WERI-Rb-1 (cell line): ENCODE measurements around the gene TPSAB1.
"Not testable (repeated sequence)": the region's sequence is repeated elsewhere in the genome, so short reads cannot be mapped to it uniquely, and the experiment has no call there.

ENCODE experiments used
- DNase-seq: peaks from one replicate; pipeline ENCODE4 v3.0.0-alpha.2; 2020
- H3K27ac ChIP-seq: fragments of 250-450 bp; sonication (Bioruptor Pico); 2 replicates; pipeline ENCODE4 v1.5.1; 2020; ENCODE audit warnings: mild to moderate bottlenecking, moderate library complexity
- H3K27me3 ChIP-seq: fragments of 250-450 bp; sonication (Bioruptor Pico); 2 replicates; pipeline ENCODE4 v1.5.1; 2021; ENCODE audit warnings: mild to moderate bottlenecking, low read depth, moderate library complexity; ENCODE audit not compliant: insufficient read depth, severe bottlenecking
- H3K36me3 ChIP-seq: fragments of 250-450 bp; sonication (Bioruptor Pico); 2 replicates; pipeline ENCODE4 v1.5.1; 2020; ENCODE audit warnings: mild to moderate bottlenecking, moderate library complexity
- H3K4me3 ChIP-seq: 2 replicates; pipeline ENCODE4 v1.5.1; 2011; ENCODE audit warnings: low read depth, mild to moderate bottlenecking, control low read depth, low read length
- H3K9me3 ChIP-seq: fragments of 250-450 bp; sonication (Bioruptor Pico); 2 replicates; pipeline ENCODE4 v1.5.1; 2021; ENCODE audit warnings: mild to moderate bottlenecking, moderate library complexity; ENCODE audit not compliant: severe bottlenecking
- TF ChIP-seq, protein P1 (sequence below): IDR thresholded peaks from 2 replicates; pipeline ENCODE4 v1.5.1; 2011; ENCODE audit warnings: low read depth, mild to moderate bottlenecking, control low read depth, inconsistent platforms, low read length

Gene TPSAB1

DNA sequence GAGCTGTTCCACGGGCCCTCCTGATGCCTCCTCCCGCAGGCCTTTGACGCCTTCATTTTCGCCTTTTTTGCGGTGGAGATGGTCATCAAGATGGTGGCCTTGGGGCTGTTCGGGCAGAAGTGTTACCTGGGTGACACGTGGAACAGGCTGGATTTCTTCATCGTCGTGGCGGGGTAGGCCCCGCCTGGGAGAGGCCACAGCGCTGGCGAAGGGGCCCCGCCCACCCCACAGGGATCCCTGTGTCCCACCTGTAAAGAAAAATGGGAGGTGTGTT lies 45.2 kb upstream of the TPSAB1 start:
- Histone ChIP-seq H3K36me3 (peaks cover 17% of the 10 kb centered on the region), H3K4me3 (no peak overlapping the region), H3K9me3 (no peaks in the 10 kb centered on the region), H3K27me3 (no peaks in the 10 kb centered on the region), H3K27ac (no peak overlapping the region)
- TF ChIP-seq, protein P1, sequence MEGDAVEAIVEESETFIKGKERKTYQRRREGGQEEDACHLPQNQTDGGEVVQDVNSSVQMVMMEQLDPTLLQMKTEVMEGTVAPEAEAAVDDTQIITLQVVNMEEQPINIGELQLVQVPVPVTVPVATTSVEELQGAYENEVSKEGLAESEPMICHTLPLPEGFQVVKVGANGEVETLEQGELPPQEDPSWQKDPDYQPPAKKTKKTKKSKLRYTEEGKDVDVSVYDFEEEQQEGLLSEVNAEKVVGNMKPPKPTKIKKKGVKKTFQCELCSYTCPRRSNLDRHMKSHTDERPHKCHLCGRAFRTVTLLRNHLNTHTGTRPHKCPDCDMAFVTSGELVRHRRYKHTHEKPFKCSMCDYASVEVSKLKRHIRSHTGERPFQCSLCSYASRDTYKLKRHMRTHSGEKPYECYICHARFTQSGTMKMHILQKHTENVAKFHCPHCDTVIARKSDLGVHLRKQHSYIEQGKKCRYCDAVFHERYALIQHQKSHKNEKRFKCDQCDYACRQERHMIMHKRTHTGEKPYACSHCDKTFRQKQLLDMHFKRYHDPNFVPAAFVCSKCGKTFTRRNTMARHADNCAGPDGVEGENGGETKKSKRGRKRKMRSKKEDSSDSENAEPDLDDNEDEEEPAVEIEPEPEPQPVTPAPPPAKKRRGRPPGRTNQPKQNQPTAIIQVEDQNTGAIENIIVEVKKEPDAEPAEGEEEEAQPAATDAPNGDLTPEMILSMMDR: no peak
- no peak for DNase-seq

DNA sequence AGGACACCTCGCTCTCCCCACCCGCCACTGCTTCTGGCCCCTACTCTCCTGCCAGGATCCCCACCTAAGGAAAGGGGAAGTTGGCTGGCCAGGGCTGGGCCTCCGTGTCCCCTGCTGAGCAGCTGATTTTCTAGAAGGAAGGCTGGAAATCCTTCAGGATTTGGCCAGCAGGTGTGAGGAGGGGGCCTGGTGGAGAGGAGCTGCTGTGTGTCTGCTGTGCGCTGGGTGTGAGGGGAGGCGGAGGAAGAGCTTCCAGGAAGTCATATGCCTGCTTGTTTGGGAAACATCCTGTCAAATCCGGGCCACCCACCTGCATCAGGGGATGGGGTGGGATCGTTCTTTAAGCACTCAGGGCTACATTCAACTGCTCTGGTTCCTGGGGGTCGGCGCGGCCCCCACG lies 44.0 kb upstream of the TPSAB1 start:
- no peak overlapping the region for H3K27ac ChIP-seq
- no peaks in the 10 kb centered on the region for H3K27me3 ChIP-seq
- peaks cover 29% of the 10 kb centered on the region for H3K36me3 ChIP-seq
- DNase-seq: no peak
- H3K9me3 ChIP-seq: no peaks in the 10 kb centered on the region
- TF ChIP-seq, protein P1: no peak
- H3K4me3 ChIP-seq: no peak overlapping the region

DNA sequence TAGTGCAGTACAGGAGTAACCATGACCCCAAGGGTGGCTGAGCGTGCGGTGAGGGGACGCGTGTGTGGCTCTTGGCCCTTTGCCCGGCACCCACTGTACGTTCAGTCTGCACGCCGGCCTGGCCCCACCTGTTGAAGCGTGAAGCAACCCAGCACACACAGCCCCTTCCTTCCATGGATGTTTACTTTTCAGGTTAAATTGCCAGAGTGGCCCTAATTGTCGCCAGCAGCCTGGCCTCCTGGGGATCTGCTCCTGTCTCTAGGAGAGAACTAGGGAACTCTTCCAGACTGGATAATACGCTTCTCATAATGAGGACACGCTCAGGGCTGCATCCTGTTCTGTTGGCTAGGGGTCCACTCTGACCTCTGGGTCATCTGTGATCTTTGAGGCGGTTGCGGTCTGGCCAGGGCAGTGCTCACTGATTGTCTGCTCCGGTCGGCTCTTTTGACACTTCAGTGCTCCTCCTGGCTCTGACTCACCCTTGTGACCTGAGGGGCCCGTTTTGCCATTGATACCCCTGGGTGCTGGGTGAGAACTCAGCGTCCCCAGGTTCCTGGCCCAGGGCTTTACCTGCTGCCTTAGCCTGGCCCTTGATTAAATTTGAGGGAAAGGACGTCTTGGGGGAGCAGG lies 43.2 kb upstream of the TPSAB1 start:
- Histone ChIP-seq H3K27ac (no peak overlapping the region), H3K9me3 (no peaks in the 10 kb centered on the region), H3K27me3 (no peaks in the 10 kb centered on the region), H3K4me3 (no peak overlapping the region), H3K36me3 (peaks cover 38% of the 10 kb centered on the region)
- DNase-seq: no peak
- TF ChIP-seq, protein P1: no peak

DNA sequence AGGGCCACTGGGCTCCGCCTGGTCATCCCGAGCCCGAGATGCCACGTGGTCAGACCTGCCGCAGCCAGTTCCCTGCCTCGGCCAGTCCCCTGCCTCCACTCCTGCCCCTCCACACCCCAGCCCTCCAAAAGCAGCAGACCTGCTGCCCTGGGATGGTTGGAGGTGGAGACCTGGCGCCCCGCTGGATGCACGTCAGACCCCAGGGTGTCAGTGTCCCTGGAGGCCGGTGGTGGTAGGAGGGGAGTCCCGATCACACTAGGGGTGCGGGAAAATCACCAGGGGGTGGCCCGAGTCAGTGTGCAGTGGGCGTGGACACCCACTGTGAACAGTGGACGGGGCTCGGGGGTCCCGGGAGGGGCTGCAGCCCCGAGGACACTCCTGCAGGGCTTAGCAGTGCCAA lies 42.3 kb upstream of the TPSAB1 start:
- TF ChIP-seq, protein P1: no peak

DNA sequence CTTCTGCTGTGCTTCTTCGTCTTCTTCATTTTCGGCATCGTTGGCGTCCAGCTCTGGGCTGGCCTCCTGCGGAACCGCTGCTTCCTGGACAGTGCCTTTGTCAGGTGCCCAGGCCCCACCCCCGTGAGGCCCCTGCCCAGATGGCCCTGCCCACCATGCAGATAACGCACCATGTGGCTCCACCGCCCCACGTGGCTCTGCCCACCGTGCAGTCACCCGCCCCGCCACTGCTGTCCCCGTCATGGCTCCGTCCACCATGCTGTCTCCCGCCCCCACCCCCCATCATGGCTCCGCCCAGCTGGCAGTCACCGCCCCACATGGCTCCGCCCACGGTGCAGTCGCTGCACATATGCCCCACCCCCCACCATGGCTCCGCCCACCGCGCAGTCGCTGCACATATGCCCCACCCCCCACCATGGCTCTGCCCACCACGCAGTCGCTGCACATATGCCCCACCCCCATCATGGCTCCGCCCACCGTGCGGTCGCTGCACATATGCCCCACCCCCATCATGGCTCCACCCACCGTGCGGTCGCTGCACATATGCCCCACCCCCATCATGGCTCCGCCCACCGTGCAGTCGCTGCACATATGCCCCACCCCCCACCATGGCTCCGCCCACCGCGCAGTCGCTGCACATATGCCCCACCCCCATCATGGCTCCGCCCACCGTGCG lies 41.7 kb upstream of the TPSAB1 start:
- DNase-seq, H3K4me3 ChIP-seq: not testable (repeated sequence)

More for the DNA sequence above, 42.3 kb upstream of the TPSAB1 start:
- H3K9me3 ChIP-seq: no peaks in the 10 kb centered on the region
- no peak overlapping the region for H3K27ac ChIP-seq
- H3K4me3 ChIP-seq: no peak overlapping the region
- H3K27me3 ChIP-seq: no peaks in the 10 kb centered on the region
- DNase-seq: no peak
- H3K36me3 ChIP-seq: peaks cover 46% of the 10 kb centered on the region

DNA sequence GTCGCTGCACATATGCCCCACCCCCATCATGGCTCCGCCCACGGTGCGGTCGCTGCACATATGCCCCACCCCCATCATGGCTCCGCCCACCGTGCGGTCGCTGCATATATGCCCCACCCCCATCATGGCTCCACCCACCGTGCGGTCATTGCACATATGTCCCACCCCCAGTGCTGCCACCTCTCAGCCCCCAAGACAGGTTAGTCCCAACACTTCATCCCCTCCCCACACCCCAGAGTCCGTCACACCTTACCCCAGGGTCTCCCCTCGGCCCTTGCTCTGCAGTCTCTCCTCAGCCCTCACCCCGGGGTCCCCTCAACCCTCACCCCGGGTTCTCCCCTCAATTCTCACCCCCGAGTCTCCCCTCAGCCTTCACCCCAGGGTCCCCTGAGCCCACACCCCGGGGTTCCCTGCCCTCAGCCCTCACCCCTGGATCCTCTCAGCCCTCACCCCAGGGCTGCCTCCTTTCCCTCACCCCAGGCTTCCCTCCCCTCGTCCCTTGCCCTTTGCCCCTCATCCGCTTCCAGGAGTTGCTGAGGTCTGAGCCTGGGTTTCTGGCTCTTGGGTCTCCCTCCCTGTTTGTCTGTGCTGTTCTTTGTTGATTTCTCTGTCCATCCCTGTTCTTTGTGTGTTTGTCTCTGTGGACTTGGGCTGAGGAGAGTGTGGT lies 41.0 kb upstream of the TPSAB1 start:
- H3K36me3 ChIP-seq: peaks cover 59% of the 10 kb centered on the region
- no peak overlapping the region for H3K4me3 ChIP-seq
- H3K27ac ChIP-seq: no peak overlapping the region
- TF ChIP-seq, protein P1: no peak
- no peaks in the 10 kb centered on the region for H3K27me3 ChIP-seq
- DNase-seq: no peak
- no peaks in the 10 kb centered on the region for H3K9me3 ChIP-seq

More for the DNA sequence above, 41.7 kb upstream of the TPSAB1 start:
- not testable (repeated sequence) for H3K27me3 ChIP-seq, H3K9me3 ChIP-seq, H3K27ac ChIP-seq
- H3K36me3 ChIP-seq: peaks cover 52% of the 10 kb centered on the region
